NCI-H345 (cell line): ENCODE results near the gene RESP18.
"Not testable (repeated sequence)": the region's sequence is repeated elsewhere in the genome, so short reads cannot be mapped to it uniquely, and the experiment has no call there.

Source experiments
- DNase-seq: peaks from one replicate; lab custom pipeline; 2025; lab: John Stamatoyannopoulos, UW

Gene RESP18

DNA sequence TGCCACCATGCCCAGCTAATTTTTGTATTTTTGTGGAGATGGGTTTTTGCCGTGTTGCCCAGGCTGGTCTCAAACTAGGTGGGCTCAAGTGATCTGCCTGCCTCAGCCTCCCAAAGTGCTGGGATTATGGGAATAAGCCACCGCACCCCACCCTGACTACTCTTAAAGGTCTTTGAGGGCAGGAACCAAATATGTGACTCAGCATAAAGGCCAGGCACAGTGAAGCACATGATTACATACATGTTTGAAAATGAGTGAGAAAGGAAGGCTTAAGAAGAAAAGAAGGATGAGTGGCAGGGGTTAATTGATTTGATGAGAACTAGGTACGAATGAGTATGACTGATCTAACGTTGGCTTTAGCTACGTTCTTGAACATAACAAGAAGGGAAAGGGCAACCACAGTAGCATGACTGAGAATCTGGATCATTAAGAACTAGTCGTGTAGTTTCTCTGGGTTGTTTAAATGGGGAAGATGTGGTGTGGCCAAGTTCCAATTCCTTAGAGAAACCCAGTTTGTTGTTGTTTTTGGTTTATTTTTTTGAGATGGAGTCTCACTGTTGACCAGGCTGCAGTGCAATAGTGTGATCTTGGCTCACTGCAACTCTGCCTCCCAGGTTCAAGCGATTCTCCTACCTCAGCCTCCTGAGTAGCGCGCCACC lies 6.8 kb downstream of the RESP18 start:
- DNase-seq: no peak

DNA sequence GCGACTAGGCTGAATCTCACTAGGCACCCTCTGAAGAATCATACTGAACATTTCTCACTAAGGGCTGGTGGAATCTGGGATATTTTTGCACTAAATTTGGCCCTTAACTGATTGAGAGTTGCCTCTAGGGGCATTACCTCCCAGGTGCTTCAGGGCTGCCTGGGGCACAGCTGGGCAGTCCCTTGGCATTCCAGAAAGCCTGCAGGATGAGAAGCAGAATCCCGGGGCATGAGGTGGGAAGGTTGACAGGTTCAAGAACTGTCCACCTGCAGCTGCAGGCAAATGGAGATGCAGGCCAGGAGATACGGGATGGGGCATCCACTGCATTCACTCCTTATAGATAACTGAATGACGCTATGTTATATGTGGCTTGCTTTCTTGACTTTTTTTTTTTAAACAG lies 7.4 kb downstream of the RESP18 start:
- no peak for DNase-seq

DNA sequence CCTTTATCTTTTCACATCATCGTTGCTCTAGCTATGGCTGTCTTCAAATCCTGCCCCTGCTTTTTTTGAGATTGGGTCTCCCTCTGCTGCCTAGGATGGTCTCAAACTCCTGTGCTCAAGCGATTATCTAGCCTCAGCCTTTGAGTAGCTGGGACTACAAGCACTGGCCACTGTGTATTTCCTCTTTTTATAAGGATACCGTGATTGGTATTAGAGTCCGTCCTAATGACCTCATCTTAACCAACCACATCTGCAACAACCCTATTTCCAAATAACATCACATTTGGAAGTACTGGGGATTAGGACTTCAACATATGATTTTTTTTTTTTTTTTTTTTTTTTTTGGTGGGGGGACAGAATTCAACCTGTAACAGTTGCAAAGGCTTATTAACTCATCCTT lies 9.1 kb downstream of the RESP18 start:
- DNase-seq: no peak

GRCh38 chr2:219314804-219315468 lies 17.6 kb downstream of the RESP18 start:
- DNase-seq: no peak

GRCh38 chr2:219312683-219313263 lies 19.8 kb downstream of the RESP18 start:
- not testable (repeated sequence) for DNase-seq

DNA sequence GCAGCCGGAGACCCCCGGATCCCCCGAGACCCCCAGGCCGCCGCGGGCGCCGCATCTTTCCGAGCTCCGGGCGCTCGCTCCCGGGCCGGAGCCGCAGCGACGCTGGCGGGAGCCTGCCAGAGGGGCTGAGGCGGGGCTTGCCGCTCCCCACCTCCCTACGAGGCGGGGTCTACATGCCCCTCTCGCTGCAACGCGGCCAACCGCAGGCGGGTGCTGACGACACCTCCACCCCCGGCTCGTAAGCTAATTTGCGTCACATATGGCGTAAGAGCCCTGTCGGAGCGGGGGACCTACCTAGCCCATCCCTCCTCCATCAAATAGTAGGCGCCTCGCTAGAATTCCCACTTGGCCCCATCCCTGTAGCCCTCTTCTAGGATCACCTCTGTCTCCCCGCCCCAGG lies 23.3 kb downstream of the RESP18 start, which contains the start of gene PTPRN:
PTPRN (minus strand) TSS at position 124 of the 400 bp plus-strand sequence; CDS start at position 55, 69 bp downstream.
- DNase-seq: peak; percentile 89

GRCh38 chr2:219308142-219309101 lies 24.1 kb downstream of the RESP18 start:
- peak; percentile 34 for DNase-seq

- DNase-seq: no peak
Observed at GRCh38 chr2:219306047-219306446, 26.5 kb downstream of the RESP18 start.

- DNase-seq: no peak
Observed at GRCh38 chr2:219304223-219304622, 28.3 kb downstream of the RESP18 start.

- DNase-seq: no peak
Observed at GRCh38 chr2:219302412-219302968, 30.1 kb downstream of the RESP18 start.

GRCh38 chr2:219300022-219300421 lies 32.5 kb downstream of the RESP18 start:
- no peak for DNase-seq

- DNase-seq: no peak
Observed at GRCh38 chr2:219299372-219299760, 33.2 kb downstream of the RESP18 start.

GRCh38 chr2:219298759-219299371 lies 33.7 kb downstream of the RESP18 start:
- peak; percentile 79 for DNase-seq

GRCh38 chr2:219297766-219298456 lies 34.6 kb downstream of the RESP18 start:
- DNase-seq: no peak

- DNase-seq: no peak
Observed at GRCh38 chr2:219296631-219297391, 35.7 kb downstream of the RESP18 start.

- DNase-seq: no peak
Observed at GRCh38 chr2:219296142-219296541, 36.4 kb downstream of the RESP18 start.

- DNase-seq: peak; percentile 89
Observed at GRCh38 chr2:219294356-219295351, 37.9 kb downstream of the RESP18 start.

- no peak for DNase-seq
Observed at GRCh38 chr2:219293736-219294231, 38.8 kb downstream of the RESP18 start.

DNA sequence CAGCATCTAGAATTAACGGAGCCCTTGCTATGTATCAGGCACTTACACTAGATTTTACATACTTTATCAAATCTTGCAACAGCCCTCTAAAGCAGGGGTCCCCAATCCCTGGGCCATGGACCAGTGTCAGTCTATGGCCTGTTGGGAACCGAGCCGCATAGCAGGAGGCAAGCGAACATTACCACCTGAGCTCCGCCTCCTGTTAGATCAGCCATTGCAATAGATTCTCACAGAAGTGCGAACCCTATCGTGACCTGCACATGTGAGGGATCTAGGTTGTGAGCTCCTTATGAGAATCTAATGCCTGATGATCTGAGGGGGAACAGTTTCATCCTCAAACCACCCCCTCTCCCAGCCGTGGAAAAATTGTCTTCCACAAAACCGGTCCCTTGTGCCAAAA lies 39.9 kb downstream of the RESP18 start:
- DNase-seq: no peak
